HCT116 (cell line): Measurements from ENCODE around the gene GSG1L.

Experiments used
- CTCF ChIP-seq, 3 experiments: fragments of 200-600 bp in 1 of 3; sonication (generic) in 1 of 3; IDR thresholded peaks in 2 of 3; conservative IDR thresholded peaks in 1 of 3; 2 replicates each; pipeline ENCODE4 v1.5.1; 2012 to 2017; ENCODE audit warnings: low read depth in 2 of 3, low read length in 2 of 3, antibody characterized with exemption in 1 of 3, borderline replicate concordance in 1 of 3, control low read depth in 1 of 3, mild to moderate bottlenecking in 1 of 3, mixed read lengths in 1 of 3, mixed run types in 1 of 3, moderate library complexity in 1 of 3; ENCODE audit not compliant: insufficient read depth in 1 of 3
- EZH2 ChIP-seq: fragments of 200-600 bp; sonication (generic); IDR thresholded peaks from 2 replicates; pipeline ENCODE4 v1.6.1; 2017; ENCODE audit warnings: antibody characterized with exemption, mixed run types
- EZH2phosphoT487 ChIP-seq: fragments of 200-600 bp; IDR thresholded peaks from 2 replicates; pipeline ENCODE4 v1.6.1; 2018; ENCODE audit warnings: antibody characterized with exemption, borderline replicate concordance
- YY1 ChIP-seq: IDR thresholded peaks from 2 replicates; pipeline ENCODE4 v1.6.1; 2011; ENCODE audit warnings: low read length, low read depth, moderate library complexity, mild to moderate bottlenecking; ENCODE audit not compliant: insufficient replicate concordance; ENCODE audit errors: extremely low read depth

GRCh38 chr16:27929818-27930217, 133.7 kb downstream of the GSG1L start:
- TF ChIP-seq EZH2 (no peak), CTCF (IDR thresholded peaks at IDR 0.05 in 2 of 3, conservative IDR thresholded peaks at IDR 0.05 in 1 of 3; ENCODE audit: borderline replicate concordance in 1 of 3, insufficient read depth in 1 of 3, low read depth in 2 of 3, low read length in 2 of 3) (no peak), EZH2phosphoT487 (no peak), YY1 (no peak)
